Measurements from ENCODE around the gene TBC1D5.

TBC1D5 gene

DNA sequence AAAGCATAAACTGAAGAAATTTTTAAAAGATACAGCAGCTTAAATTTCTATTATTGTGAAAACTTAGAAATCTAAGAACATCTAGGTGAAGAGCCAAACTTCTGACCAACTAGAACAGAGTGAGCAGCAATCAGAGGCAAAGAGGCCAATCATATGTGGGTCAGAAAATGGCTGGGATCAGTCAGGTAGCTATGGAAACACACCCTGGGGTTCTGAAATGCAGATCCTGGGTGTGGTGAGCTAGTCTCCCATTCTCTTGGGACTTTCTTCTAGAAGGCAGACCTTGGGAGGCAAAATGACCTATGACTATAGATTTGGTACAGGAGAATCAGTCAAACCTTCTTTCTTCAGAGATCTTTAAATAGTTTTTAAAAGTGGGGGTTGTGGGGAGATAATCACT is 385.8 kb downstream of the TBC1D5 start:
- no peak for TF ChIP-seq POLR2AphosphoS5 (IDR thresholded peaks at IDR 0.05; ENCODE audit: low read depth, low read length)
- TF ChIP-seq, protein P1, sequence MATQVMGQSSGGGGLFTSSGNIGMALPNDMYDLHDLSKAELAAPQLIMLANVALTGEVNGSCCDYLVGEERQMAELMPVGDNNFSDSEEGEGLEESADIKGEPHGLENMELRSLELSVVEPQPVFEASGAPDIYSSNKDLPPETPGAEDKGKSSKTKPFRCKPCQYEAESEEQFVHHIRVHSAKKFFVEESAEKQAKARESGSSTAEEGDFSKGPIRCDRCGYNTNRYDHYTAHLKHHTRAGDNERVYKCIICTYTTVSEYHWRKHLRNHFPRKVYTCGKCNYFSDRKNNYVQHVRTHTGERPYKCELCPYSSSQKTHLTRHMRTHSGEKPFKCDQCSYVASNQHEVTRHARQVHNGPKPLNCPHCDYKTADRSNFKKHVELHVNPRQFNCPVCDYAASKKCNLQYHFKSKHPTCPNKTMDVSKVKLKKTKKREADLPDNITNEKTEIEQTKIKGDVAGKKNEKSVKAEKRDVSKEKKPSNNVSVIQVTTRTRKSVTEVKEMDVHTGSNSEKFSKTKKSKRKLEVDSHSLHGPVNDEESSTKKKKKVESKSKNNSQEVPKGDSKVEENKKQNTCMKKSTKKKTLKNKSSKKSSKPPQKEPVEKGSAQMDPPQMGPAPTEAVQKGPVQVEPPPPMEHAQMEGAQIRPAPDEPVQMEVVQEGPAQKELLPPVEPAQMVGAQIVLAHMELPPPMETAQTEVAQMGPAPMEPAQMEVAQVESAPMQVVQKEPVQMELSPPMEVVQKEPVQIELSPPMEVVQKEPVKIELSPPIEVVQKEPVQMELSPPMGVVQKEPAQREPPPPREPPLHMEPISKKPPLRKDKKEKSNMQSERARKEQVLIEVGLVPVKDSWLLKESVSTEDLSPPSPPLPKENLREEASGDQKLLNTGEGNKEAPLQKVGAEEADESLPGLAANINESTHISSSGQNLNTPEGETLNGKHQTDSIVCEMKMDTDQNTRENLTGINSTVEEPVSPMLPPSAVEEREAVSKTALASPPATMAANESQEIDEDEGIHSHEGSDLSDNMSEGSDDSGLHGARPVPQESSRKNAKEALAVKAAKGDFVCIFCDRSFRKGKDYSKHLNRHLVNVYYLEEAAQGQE (IDR thresholded peaks at IDR 0.05; ENCODE audit: insufficient read depth in 1 of 2, low read depth in 2 of 2, low read length in 2 of 2), result no peak
- no peak for TF ChIP-seq SIN3A (IDR thresholded peaks at IDR 0.05; ENCODE audit: borderline replicate concordance, insufficient read depth, low read length)
- TF ChIP-seq TAF1 (IDR thresholded peaks at IDR 0.05; ENCODE audit: borderline replicate concordance, insufficient read depth, low read length), result no peak
- TF ChIP-seq FOXP2 (optimal IDR thresholded peaks at IDR 0.05; ENCODE audit: borderline replicate concordance, extremely low read depth, extremely low read length, insufficient read depth), result no peak

DNA sequence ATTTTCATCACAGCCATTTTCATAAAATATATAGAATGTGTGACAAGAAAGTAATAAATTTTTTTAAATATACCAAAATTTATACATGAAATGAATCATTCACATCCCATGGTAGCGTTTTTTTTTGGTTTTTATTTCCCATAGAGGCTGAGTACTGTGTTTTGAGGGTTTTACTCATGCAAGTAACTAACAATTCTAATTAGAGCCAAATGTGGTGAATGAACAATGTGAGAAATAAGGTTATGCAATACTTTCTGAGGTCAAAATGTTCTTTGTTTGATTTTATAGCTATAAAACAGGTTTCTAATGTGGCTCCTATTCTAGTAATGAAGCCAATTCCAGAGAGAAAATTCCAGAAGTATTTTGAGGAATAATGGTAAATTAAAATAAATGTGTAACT is 386.8 kb downstream of the TBC1D5 start:
- TF ChIP-seq SIN3A (IDR thresholded peaks at IDR 0.05; ENCODE audit: borderline replicate concordance, insufficient read depth, low read length) (no peak), POLR2AphosphoS5 (IDR thresholded peaks at IDR 0.05; ENCODE audit: low read depth, low read length) (no peak), FOXP2 (optimal IDR thresholded peaks at IDR 0.05; ENCODE audit: borderline replicate concordance, extremely low read depth, extremely low read length, insufficient read depth) (no peak), TAF1 (IDR thresholded peaks at IDR 0.05; ENCODE audit: borderline replicate concordance, insufficient read depth, low read length) (no peak)
- TF ChIP-seq, protein P1 (IDR thresholded peaks at IDR 0.05; ENCODE audit: insufficient read depth in 1 of 2, low read depth in 2 of 2, low read length in 2 of 2), result no peak

DNA sequence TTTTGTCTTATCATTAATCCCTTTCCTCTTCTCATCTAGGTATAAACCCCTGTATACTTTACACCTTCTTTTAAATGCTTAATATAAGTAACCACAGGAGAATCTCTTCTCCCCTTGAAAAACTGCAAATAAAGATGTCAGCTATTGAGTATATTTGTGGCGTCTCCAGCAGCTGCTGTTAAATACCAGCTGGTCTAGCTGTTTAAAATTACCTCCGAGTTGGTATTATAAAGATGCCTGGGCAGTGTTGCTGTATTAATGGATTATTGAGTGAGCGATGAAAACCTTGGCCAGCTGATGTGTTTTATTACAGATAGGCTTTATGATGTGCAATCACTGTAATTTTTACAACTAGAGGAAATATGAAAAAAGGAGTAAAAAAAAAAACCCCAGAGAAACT is 388.1 kb downstream of the TBC1D5 start:
- TF ChIP-seq FOXP2 (optimal IDR thresholded peaks at IDR 0.05; ENCODE audit: borderline replicate concordance, extremely low read depth, extremely low read length, insufficient read depth) (no peak), POLR2AphosphoS5 (IDR thresholded peaks at IDR 0.05; ENCODE audit: low read depth, low read length) (no peak)

DNA sequence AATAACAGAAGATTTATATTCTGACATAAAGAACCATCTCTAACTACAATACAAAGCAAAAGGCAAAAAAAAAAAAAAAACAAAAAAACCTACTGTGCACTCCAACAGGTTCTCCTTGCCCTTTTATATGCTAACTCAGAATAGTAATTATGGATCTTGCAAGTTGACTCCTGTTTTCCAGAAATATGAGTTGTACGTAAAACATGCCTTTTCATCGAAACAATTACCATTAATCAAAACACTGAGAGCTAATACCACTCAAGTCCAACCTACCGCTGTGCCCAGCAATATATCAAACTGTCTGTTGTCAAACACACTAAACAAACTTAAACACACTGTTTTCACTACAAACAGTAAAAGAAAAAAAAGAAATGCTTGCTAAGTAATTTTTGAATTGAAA is 389.8 kb downstream of the TBC1D5 start:
- TF ChIP-seq SIN3A (IDR thresholded peaks at IDR 0.05; ENCODE audit: borderline replicate concordance, insufficient read depth, low read length), result no peak

DNA sequence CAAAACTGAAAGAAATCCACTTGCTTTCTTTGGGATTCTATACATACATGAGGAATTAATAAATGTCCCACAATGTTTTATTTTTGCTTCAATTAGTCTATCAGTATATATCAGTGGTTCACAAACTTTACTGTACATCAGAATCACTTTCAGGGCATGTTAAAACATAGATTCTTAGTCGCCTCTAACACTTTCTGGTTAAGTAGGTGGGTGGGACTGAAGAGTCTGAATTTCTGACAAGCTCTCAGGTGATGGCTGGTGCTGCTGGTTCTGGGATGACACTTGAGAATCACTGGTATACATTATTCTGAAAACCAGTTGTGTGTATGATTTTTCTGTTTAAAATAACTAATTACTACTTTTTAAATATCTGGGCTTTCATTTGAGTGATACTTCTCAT is 393.3 kb downstream of the TBC1D5 start:
- TF ChIP-seq POLR2AphosphoS5 (IDR thresholded peaks at IDR 0.05; ENCODE audit: low read depth, low read length) (no peak), FOXP2 (optimal IDR thresholded peaks at IDR 0.05; ENCODE audit: borderline replicate concordance, extremely low read depth, extremely low read length, insufficient read depth) (no peak), TAF1 (IDR thresholded peaks at IDR 0.05; ENCODE audit: borderline replicate concordance, insufficient read depth, low read length) (no peak), SIN3A (IDR thresholded peaks at IDR 0.05; ENCODE audit: borderline replicate concordance, insufficient read depth, low read length) (no peak)
- TF ChIP-seq, protein P1 (IDR thresholded peaks at IDR 0.05; ENCODE audit: insufficient read depth in 1 of 2, low read depth in 2 of 2, low read length in 2 of 2), result no peak

DNA sequence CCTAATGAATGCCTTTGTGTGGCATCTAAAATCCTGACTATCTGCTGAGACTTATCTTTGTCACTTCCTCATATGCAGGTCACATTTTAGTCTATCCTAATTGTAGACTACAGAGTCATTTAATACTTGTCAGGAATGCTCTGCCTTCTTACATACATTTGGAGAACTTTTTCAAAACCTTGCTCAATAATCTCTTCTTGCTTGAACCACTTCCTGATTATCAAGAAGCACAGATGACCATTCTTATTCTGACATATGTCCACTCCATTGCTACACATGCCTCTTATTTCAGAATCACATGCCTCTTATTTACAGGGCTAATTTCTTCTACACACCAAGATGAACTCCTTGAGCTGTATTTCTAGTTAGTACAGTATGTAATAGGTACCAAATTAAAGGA is 400.3 kb downstream of the TBC1D5 start:
- TF ChIP-seq SIN3A (IDR thresholded peaks at IDR 0.05; ENCODE audit: borderline replicate concordance, insufficient read depth, low read length) (no peak), FOXP2 (optimal IDR thresholded peaks at IDR 0.05; ENCODE audit: borderline replicate concordance, extremely low read depth, extremely low read length, insufficient read depth) (no peak), TAF1 (IDR thresholded peaks at IDR 0.05; ENCODE audit: borderline replicate concordance, insufficient read depth, low read length) (no peak), POLR2AphosphoS5 (IDR thresholded peaks at IDR 0.05; ENCODE audit: low read depth, low read length) (no peak)
- TF ChIP-seq, protein P1 (IDR thresholded peaks at IDR 0.05; ENCODE audit: insufficient read depth in 1 of 2, low read depth in 2 of 2, low read length in 2 of 2), result no peak

Measured in PFSK-1 (cell line).